K562 (cell line): ENCODE data around the gene SLC8A2. TPM values are rescaled to one million over a fixed set of nuclear protein-coding genes. Genes with fewer than 3 reads are reported as not detected.

Experiments used
- ATAC-seq: fragments of 200-7000 bp; cut with Tn5 transposase; 3 replicates; pipeline ENCODE4 v1.9.1; 2020; ENCODE audit warnings: moderate library complexity
- BruUV-seq: library from RNA; stranded (reverse); fragments of 400-500 nt; replicated peaks from 2 replicates; lab custom pipeline; 2021; lab: Mats Ljungman, UMichigan
- CTCF ChIA-PET: fragments of 300-600 bp; formaldehyde crosslinking; extraction: SDS; loops from one replicate; lab custom pipeline; 2021; ENCODE audit warnings: low intra/inter-chr PET ratio; lab: Yijun Ruan, JAX
- POLR2A ChIA-PET: fragments of 300-600, 350-650 bp; sonication (Branson Sonifier 250); formaldehyde crosslinking; extraction: SDS; loops from one replicate; lab custom pipeline; 2021; ENCODE audit warnings: antibody characterized with exemption, inconsistent platforms; lab: Yijun Ruan, JAX
- DNase-seq, 4 experiments: peaks; one replicate each; pipeline versions ENCODE4 v3.0.0 to v3.0.0-alpha.2; 2011 to 2018; ENCODE audit warnings: low spot score in 3 of 4, mixed read lengths in 3 of 4; ENCODE audit errors: extremely low read depth in 1 of 4
- FAIRE-seq: peaks from 2 replicates; lab custom pipeline; 2011; peaks lifted over from hg19 to GRCh38; lab: Jason Lieb, UNC
- H2AFZ ChIP-seq: 2 replicates; pipeline ENCODE4 v1.6.0; 2011; ENCODE audit warnings: low read depth, low read length, control low read depth, inconsistent platforms
- H3K27ac ChIP-seq: fragments of 200-600 bp; 3 replicates; pipeline ENCODE4 v1.8.0; 2011; ENCODE audit warnings: low read depth, mild to moderate bottlenecking, control low read depth, inconsistent platforms, low read length, moderate library complexity, mixed read lengths; ENCODE audit errors: extremely low read depth
- H3K27me3 ChIP-seq, 2 experiments: fragments of 300-600 bp in 1 of 2; 2 replicates in 1 of 2; 3 replicates in 1 of 2; pipeline versions ENCODE4 v1.6.0 to v1.8.0; 2011; ENCODE audit warnings: inconsistent platforms in 2 of 2, low read length in 2 of 2, mild to moderate bottlenecking in 1 of 2, mixed read lengths in 1 of 2, moderate library complexity in 1 of 2; ENCODE audit not compliant: control insufficient read depth in 2 of 2, insufficient read depth in 2 of 2
- H3K36me3 ChIP-seq: fragments of 300-600 bp; 3 replicates; pipeline ENCODE4 v1.8.0; 2011; ENCODE audit warnings: mild to moderate bottlenecking, low read length, inconsistent platforms; ENCODE audit not compliant: control insufficient read depth, insufficient read depth
- H3K4me1 ChIP-seq, 2 experiments: fragments of 200-600 bp in 1 of 2; replicated peaks in 1 of 2; 2 replicates in 1 of 2; 3 replicates in 1 of 2; pipeline versions ENCODE4 v1.5.1 to v1.8.0; 2011; ENCODE audit warnings: inconsistent platforms in 2 of 2, low read length in 2 of 2, mild to moderate bottlenecking in 1 of 2, mixed read lengths in 1 of 2, moderate library complexity in 1 of 2; ENCODE audit not compliant: control insufficient read depth in 2 of 2, insufficient read depth in 2 of 2
- H3K4me2 ChIP-seq: 2 replicates; pipeline ENCODE4 v1.6.1; 2011; ENCODE audit warnings: low read length, control low read depth, inconsistent platforms, mixed read lengths; ENCODE audit not compliant: insufficient read depth
- H3K4me3 ChIP-seq: fragments of 200-600 bp; sonication (generic), shearing (Covaris generic); 2 replicates; pipeline ENCODE4 v1.5.1; 2016; ENCODE audit warnings: control low read depth, inconsistent platforms
- H3K79me2 ChIP-seq: fragments of 200-600 bp; 3 replicates; pipeline ENCODE4 v1.8.0; 2011; ENCODE audit warnings: low read length, inconsistent platforms; ENCODE audit not compliant: control insufficient read depth, insufficient read depth
- H3K9ac ChIP-seq, 2 experiments: 2 replicates each; pipeline versions ENCODE4 v1.6.0 to v1.6.1; 2011; ENCODE audit warnings: low read depth in 2 of 2, low read length in 2 of 2, control low read depth in 1 of 2, inconsistent platforms in 1 of 2, mild to moderate bottlenecking in 1 of 2, mixed read lengths in 1 of 2; ENCODE audit not compliant: insufficient read depth in 1 of 2
- H3K9me1 ChIP-seq: one replicate; pipeline ENCODE4 v1.6.0; 2011; ENCODE audit warnings: inconsistent platforms, mild to moderate bottlenecking, low read length, moderate library complexity; ENCODE audit not compliant: control insufficient read depth, insufficient read depth
- H3K9me3 ChIP-seq: replicated peaks from 2 replicates; pipeline ENCODE4 v1.5.1; 2011; ENCODE audit warnings: low read depth, low read length, inconsistent platforms; ENCODE audit not compliant: control insufficient read depth, insufficient read depth
- H4K20me1 ChIP-seq: replicated peaks from 2 replicates; pipeline ENCODE4 v1.6.1; 2011; ENCODE audit warnings: low read length, inconsistent platforms, mixed read lengths; ENCODE audit not compliant: control insufficient read depth, insufficient read depth
- BCOR ChIP-seq: fragments of 450-650 bp; IDR thresholded peaks from 2 replicates; pipeline ENCODE4 v1.6.1; 2016
- EHMT2 ChIP-seq: fragments of 450-650 bp; IDR thresholded peaks from 2 replicates; pipeline ENCODE4 v1.6.1; 2018; ENCODE audit warnings: antibody characterized with exemption
- NR0B1 ChIP-seq: fragments of 450-650 bp; IDR thresholded peaks from one replicate; pipeline ENCODE4 v1.6.1; 2018; ENCODE audit warnings: mild to moderate bottlenecking, moderate library complexity; ENCODE audit not compliant: partially characterized antibody
- RB1 ChIP-seq: fragments of 450-650 bp; IDR thresholded peaks from 2 replicates; pipeline ENCODE4 v1.6.1; 2017; ENCODE audit warnings: low read depth, mild to moderate bottlenecking
- TSHZ1 ChIP-seq: fragments of 250-450 bp; sonication (Bioruptor Pico); IDR thresholded peaks from 2 replicates; pipeline ENCODE4 v1.4.0; 2020; ENCODE audit warnings: mild to moderate bottlenecking, moderate library complexity
- USF1 ChIP-seq: sonication (generic); formaldehyde crosslinking; IDR thresholded peaks from 2 replicates; pipeline ENCODE4 v1.9.0; 2022; ENCODE audit warnings: mild to moderate bottlenecking, missing genetic modification reagents
- ZNF121 ChIP-seq: sonication (generic); formaldehyde crosslinking; conservative IDR thresholded peaks from 2 replicates; pipeline ENCODE4 v1.8.0; 2022; ENCODE audit warnings: missing genetic modification reagents
- ZNF24 ChIP-seq: fragments of 450-650 bp; IDR thresholded peaks from 2 replicates; pipeline ENCODE4 v1.6.1; 2016
- WGBS: fragments of 100-300 bp; shearing (Covaris generic); methylation state at CpG from one replicate; pipeline ENCODE4 v1.1.6; 2016; ENCODE audit warnings: low coverage, mixed read lengths; ENCODE audit not compliant: insufficient coverage; ENCODE audit errors: missing lambda C conversion rate; 5-methylcytosine and 5-hydroxymethylcytosine counted together
- in situ Hi-C: fragments of 300-500 bp; cut with MboI; formaldehyde crosslinking; loops from 4 replicates; pipeline ENCODE4 v1.15.0; 2018; ENCODE audit warnings: inconsistent platforms, mixed read lengths
- intact Hi-C: fragments of 100-400 bp; cut with micrococcal nuclease; formaldehyde crosslinking; loops from 2 replicates; pipeline ENCODE4 v1.14.2; 2022
- polyA plus RNA-seq, 8 experiments: library from polyadenylated mRNA; depleted of rRNA in 4 of 8; stranded (reverse) in 5 of 8; unstranded in 3 of 8; fragments of >200 nt; fragmentation: Nextera tagmentation in 2 of 8; fragmentation: Illumina TruSeq in 1 of 8; extraction: Ambion mirVana in 2 of 8; extraction: Trizol in 1 of 8; gene quantifications; 2 replicates each; pipeline versions ENCODE4 v1.2.1 to v1.2.3, GENCODE V29; 2011 to 2014; ENCODE audit warnings: inconsistent platforms in 1 of 8, missing spikeins in 1 of 8
- total RNA-seq, 7 experiments: library from RNA; depleted of rRNA in 6 of 7; stranded (reverse); fragments of >200 nt in 6 of 7; fragmentation: Illumina TruSeq in 2 of 7; extraction: Trizol in 2 of 7; gene quantifications; 2 replicates each; pipeline versions ENCODE4 v1.2.1 to v1.2.3, GENCODE V29; 2011 to 2021; ENCODE audit warnings: low replicate concordance in 1 of 7
- TF ChIP-seq, protein P1 (sequence below): sonication (generic); formaldehyde crosslinking; IDR thresholded peaks from 2 replicates; pipeline ENCODE4 v1.8.0; 2022; ENCODE audit warnings: mild to moderate bottlenecking, missing genetic modification reagents, borderline replicate concordance
- TF ChIP-seq, protein P2 (sequence below): fragments of 250-450 bp; sonication (Bioruptor Pico); IDR thresholded peaks from 2 replicates; pipeline ENCODE4 v1.4.0; 2020; ENCODE audit warnings: mild to moderate bottlenecking, moderate library complexity

SLC8A2 gene
- total and polyA plus RNA-seq, 9 of the 15 experiments (the other 6 are each of a cell fraction or from before 2014, with no cell fraction given), result 0.07 to 0.66 (median 0.24) TPM; not detected in 3

DNA sequence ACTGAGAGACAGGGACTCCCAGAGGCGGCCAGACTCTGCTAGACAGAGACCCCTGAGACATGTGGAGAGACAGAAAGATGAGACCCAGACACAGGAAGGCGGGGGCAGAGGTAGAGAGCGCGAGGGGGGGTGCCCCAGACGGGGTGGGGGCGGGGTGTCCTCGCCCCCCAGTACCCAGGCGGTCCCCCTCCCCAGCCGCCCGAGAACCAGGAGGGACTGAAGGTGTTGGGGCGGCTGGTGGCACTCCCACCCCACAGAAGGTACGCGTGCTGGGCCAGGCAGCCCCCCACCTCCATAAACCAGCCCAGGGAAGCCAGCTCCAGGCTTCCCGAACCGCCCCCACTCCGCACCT is 336 bp downstream of the SLC8A2 start (continued):
- no peak for TF ChIP-seq TSHZ1 (CRISPR knock-in tag)
- TF ChIP-seq, protein P1, sequence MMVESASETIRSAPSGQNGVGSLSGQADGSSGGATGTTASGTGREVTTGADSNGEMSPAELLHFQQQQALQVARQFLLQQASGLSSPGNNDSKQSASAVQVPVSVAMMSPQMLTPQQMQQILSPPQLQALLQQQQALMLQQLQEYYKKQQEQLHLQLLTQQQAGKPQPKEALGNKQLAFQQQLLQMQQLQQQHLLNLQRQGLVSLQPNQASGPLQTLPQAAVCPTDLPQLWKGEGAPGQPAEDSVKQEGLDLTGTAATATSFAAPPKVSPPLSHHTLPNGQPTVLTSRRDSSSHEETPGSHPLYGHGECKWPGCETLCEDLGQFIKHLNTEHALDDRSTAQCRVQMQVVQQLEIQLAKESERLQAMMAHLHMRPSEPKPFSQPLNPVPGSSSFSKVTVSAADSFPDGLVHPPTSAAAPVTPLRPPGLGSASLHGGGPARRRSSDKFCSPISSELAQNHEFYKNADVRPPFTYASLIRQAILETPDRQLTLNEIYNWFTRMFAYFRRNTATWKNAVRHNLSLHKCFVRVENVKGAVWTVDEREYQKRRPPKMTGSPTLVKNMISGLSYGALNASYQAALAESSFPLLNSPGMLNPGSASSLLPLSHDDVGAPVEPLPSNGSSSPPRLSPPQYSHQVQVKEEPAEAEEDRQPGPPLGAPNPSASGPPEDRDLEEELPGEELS (CRISPR knock-in tag), result no peak

GRCh38 chr19:47470447-47471195 is 1.1 kb downstream of the SLC8A2 start:
- Histone ChIP-seq H3K4me3 (no peak overlapping the region), H3K79me2 (no peaks in the 10 kb centered on the region), H3K27me3 (peaks cover 13 to 41% of the 10 kb centered on the region in 2 experiments), H3K9ac (no peak overlapping the region; a peak in 1 of 4 replicates), H3K4me1 (peaks cover 6 to 50% of the 10 kb centered on the region in 2 experiments), H3K9me3 (no peaks in the 10 kb centered on the region), H3K36me3 (no peaks in the 10 kb centered on the region), H3K4me2 (no peak overlapping the region), H4K20me1 (peaks cover 13% of the 10 kb centered on the region; the same call in 1 of the 2 replicates), H3K27ac (no peak overlapping the region), H3K9me1 (no peaks in the 10 kb centered on the region), H2AFZ (no peak overlapping the region)
- POLR2A ChIA-PET, result no interaction called here
- intact Hi-C loops, result no loop called here
- no peak for ATAC-seq
- CTCF ChIA-PET, result no interaction called here
- WGBS, result 5% methylated on average over 10 of the region's 13 CpGs
- no TSS peak for BruUV-seq
- no peak for DNase-seq
- in situ Hi-C loops, result no loop called here
- FAIRE-seq, result no peak
- no peak for TF ChIP-seq RB1
- TF ChIP-seq, protein P2, sequence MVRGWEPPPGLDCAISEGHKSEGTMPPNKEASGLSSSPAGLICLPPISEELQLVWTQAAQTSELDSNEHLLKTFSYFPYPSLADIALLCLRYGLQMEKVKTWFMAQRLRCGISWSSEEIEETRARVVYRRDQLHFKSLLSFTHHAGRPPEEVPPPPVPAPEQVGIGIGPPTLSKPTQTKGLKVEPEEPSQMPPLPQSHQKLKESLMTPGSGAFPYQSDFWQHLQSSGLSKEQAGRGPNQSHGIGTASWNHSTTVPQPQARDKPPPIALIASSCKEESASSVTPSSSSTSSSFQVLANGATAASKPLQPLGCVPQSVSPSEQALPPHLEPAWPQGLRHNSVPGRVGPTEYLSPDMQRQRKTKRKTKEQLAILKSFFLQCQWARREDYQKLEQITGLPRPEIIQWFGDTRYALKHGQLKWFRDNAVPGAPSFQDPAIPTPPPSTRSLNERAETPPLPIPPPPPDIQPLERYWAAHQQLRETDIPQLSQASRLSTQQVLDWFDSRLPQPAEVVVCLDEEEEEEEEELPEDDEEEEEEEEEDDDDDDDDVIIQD, result no peak
- no peak for TF ChIP-seq ZNF121 (CRISPR knock-in tag)
- peak; percentile 49; the same call in 1 of the 2 replicates for TF ChIP-seq ZNF24
- 0 out of 2 replicates have a peak, but pooled peaks have one; percentile 11 for TF ChIP-seq USF1
- TF ChIP-seq NR0B1, result no peak
- peak; percentile 13; the same call in 1 of the 2 replicates for TF ChIP-seq BCOR
- peak; percentile 18; the same call in 1 of the 2 replicates for TF ChIP-seq EHMT2
